Renal cortical epithelial cell (primary cell): Measurements from ENCODE around the gene RHOD. TPM values are rescaled to one million over a fixed set of nuclear protein-coding genes. Genes with fewer than 3 reads are reported as not detected.
A peak's percentile ranks its signal among the peaks of the same experiment; 100 is the strongest.

Experiments
- DNase-seq: peaks from one replicate; pipeline ENCODE4 v3.0.0-alpha.2; 2011; ENCODE audit warnings: low read depth
- total RNA-seq: library from RNA; depleted of rRNA; stranded (reverse); fragments of >200 nt; gene quantifications from 2 replicates; pipeline ENCODE4 v1.2.3, GENCODE V29; 2014

Gene RHOD
- total RNA-seq, 1 donor from 2014 or later, result 22.3 TPM

DNA sequence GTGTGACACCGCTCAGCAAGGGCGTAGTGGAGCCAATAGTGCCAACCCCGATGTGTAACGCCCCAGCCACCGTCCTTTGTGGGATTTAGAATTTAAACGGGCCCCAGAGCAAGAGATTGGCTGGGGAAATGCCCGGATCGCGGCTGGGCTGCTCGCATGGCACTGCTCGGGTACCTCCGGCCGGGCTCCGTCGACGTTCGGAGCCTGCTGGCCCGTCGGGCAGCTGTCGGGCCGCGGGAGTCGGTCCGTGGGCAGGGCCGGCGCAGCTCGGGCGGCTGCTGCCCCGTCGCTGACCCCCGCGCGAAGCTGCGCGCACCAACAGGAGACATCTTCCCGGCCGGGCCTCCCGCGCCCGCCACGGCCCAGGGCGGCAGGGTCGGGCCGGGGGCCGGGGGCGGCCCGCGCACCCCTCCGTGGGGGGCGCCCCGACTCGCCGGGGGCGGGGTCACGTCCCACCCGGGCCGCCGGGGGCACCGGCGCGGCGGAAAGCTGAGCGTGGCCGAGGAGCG, 61.1 kb downstream of the RHOD start:
- DNase-seq, result no peak

DNA sequence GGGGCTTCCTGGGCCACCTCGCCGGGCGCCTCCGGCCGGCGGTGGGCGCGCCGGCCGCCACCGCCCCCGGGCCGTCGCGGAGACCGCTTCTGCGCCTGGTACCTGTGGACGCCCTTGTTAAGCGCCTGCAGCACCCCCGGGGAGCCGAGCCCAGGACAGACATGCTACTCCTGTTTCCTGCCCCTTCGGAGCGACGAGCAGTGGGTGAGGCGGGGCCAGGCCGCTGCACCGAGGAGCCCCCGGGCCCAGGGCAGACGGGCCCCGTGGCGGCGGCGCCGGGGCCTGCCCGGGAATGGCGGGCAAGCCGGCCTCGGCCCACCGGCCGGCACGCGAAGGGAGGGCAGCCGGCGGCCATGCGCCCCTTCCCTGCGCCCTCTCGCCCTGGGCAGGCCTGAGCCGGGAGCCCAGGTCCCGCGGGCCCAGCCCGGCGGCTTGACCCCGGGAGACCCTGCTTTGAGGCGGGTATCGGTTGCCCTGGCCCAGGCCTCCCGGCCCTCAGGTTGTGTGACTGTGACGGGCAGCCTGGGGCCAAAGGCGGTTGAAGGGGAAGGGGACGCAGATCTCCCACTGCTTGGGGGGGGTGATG, 61.6 kb downstream of the RHOD start:
- DNase-seq, result no peak

- peak; percentile 92 for DNase-seq
Measured at GRCh38 chr11:67118801-67119584, 62.3 kb downstream of the RHOD start, which contains the start of gene KDM2A. TSS of gene KDM2A (plus strand) at chr11:67119263. CDS start at chr11:67121317, 2,054 bp downstream.

- DNase-seq, result no peak
Measured at GRCh38 chr11:67119585-67120391, 63.1 kb downstream of the RHOD start.

GRCh38 chr11:67120456-67120855, 63.8 kb downstream of the RHOD start:
- DNase-seq, result no peak

DNA sequence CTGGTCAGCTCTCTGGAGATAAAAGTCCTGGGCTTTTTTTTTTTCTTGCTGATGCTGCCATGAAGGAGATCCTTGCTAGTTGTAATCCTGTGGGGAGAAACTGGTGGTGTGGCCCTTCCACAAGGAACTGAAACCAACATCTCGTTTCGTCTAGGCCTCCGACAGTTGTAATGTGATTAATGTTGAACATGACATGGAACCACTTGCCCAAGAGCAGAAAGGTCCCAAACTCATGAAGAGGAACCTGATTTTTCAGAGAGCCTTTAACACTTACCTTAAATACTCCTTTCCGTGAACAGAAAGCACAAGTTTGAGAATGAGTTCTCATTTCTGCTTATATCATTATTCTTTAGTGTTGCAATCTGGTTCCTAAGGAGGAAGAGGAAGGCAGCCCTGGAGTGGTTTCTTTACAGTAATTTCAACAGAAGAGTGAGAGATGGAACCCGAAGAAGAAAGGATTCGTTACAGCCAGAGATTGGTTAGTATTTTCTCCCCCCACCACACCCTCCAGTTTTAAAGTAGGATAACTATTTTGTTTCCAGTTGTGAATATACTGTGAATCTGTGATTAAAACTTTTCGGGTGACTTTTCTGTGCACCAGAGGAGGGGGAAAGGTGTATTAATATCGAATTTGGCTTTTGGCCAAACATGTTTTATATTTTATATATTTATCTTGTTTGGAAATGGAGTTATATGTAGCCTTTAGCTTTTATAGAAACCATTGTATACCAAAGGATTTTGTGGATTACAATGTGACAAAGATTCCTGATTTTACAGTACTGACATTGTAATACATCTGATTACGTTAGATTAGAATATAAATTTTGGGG, 64.4 kb downstream of the RHOD start:
- peak; percentile 43 for DNase-seq

Other genes starting within 250 kb of the RHOD start
- gene RCE1, start 213.4 kb upstream of the RHOD start, total RNA-seq, result 23.1 and 26.4 TPM in 2 replicates
- gene LRFN4, start 199.8 kb upstream of the RHOD start, total RNA-seq, result 26.2 and 32.8 TPM in 2 replicates
- 5.4 and 9.5 TPM in 2 replicates for gene PC, start 98.5 kb upstream of the RHOD start, total RNA-seq
- gene C11orf86, start 81.5 kb upstream of the RHOD start, total RNA-seq, result not detected in 2 replicates
- 0.87 and 10.6 TPM in 2 replicates for gene SYT12, start 33.7 kb upstream of the RHOD start, total RNA-seq
- gene KDM2A, start 62.4 kb downstream of the RHOD start, total RNA-seq, result 24.7 and 92.4 TPM in 2 replicates
- 32.3 and 71.8 TPM in 2 replicates for gene GRK2, start 209.6 kb downstream of the RHOD start, total RNA-seq
- 29.0 and 38.9 TPM in 2 replicates for gene ANKRD13D, start 232.5 kb downstream of the RHOD start, total RNA-seq
- 44.1 and 70.2 TPM in 2 replicates for gene SSH3, start 246.7 kb downstream of the RHOD start, total RNA-seq